A673 (cell line): ENCODE measurements around the gene PARD3.

Experiments used
- CTCF ChIP-seq: fragments of 300-800, 200-600 bp; sonication (generic); conservative IDR thresholded peaks from 2 replicates; pipeline ENCODE4 v1.5.1; 2017; ENCODE audit warnings: low read depth, mild to moderate bottlenecking, antibody characterized with exemption, low read length, moderate library complexity, mixed read lengths
- EZH2 ChIP-seq: fragments of 200-600 bp; sonication (generic); IDR thresholded peaks from 2 replicates; pipeline ENCODE4 v1.6.1; 2017; ENCODE audit warnings: borderline replicate concordance, low read depth, mild to moderate bottlenecking, mixed read lengths, antibody characterized with exemption, low read length; ENCODE audit not compliant: poor library complexity, severe bottlenecking

- TF ChIP-seq CTCF (no peak), EZH2 (no peak)
These were observed 266.6 kb downstream of the PARD3 start for GRCh38 chr10:34548466-34548865.
